ENCODE data around the gene DNAJC3.
A peak's percentile ranks its signal among the peaks of the same experiment; 100 is the strongest.
"Not testable (repeated sequence)": the region's sequence is repeated elsewhere in the genome, so short reads cannot be mapped to it uniquely, and the experiment has no call there.

DNAJC3 gene

GRCh38 chr13:95677564-95678266 is 776 bp downstream of the DNAJC3 start:
- H3K4me1 ChIP-seq (ENCODE audit: control insufficient read depth, insufficient read depth, low read length): no peaks in the 10 kb centered on the region
- H3K36me3 ChIP-seq (ENCODE audit: control insufficient read depth, insufficient read depth, low read length): no peaks in the 10 kb centered on the region
- H3K4me3 ChIP-seq (ENCODE audit: low read depth, low read length): peak overlapping the region; percentile 78
- no peaks in the 10 kb centered on the region for H3K9me3 ChIP-seq (ENCODE audit: control insufficient read depth, insufficient read depth, low read length)
- H3K27me3 ChIP-seq (ENCODE audit: control insufficient read depth, insufficient read depth, low read length): no peaks in the 10 kb centered on the region
- H3K9ac ChIP-seq (ENCODE audit: low read depth, low read length): peak overlapping the region; percentile 72

GRCh38 chr13:95678967-95679366 is 2.0 kb downstream of the DNAJC3 start:
- no peaks in the 10 kb centered on the region for H3K36me3 ChIP-seq (ENCODE audit: control insufficient read depth, insufficient read depth, low read length)

GRCh38 chr13:95679722-95680121 is 2.8 kb downstream of the DNAJC3 start:
- Histone ChIP-seq H3K9ac (ENCODE audit: low read depth, low read length) (no peak overlapping the region), H3K4me3 (ENCODE audit: low read depth, low read length) (no peak overlapping the region), H3K4me1 (ENCODE audit: control insufficient read depth, insufficient read depth, low read length) (peaks cover 7% of the 10 kb centered on the region), H3K27me3 (ENCODE audit: control insufficient read depth, insufficient read depth, low read length) (no peaks in the 10 kb centered on the region), H3K36me3 (ENCODE audit: control insufficient read depth, insufficient read depth, low read length) (no peaks in the 10 kb centered on the region), H3K9me3 (ENCODE audit: control insufficient read depth, insufficient read depth, low read length) (no peaks in the 10 kb centered on the region)

More at GRCh38 chr13:95678967-95679366, 2.0 kb downstream of the DNAJC3 start:
- Histone ChIP-seq H3K27me3 (ENCODE audit: control insufficient read depth, insufficient read depth, low read length) (no peaks in the 10 kb centered on the region), H3K9me3 (ENCODE audit: control insufficient read depth, insufficient read depth, low read length) (no peaks in the 10 kb centered on the region), H3K4me3 (ENCODE audit: low read depth, low read length) (no peak overlapping the region), H3K4me1 (ENCODE audit: control insufficient read depth, insufficient read depth, low read length) (peaks cover under 1% of the 10 kb centered on the region), H3K9ac (ENCODE audit: low read depth, low read length) (no peak overlapping the region)

- Histone ChIP-seq H3K9me3 (ENCODE audit: control insufficient read depth, insufficient read depth, low read length) (no peaks in the 10 kb centered on the region), H3K4me1 (ENCODE audit: control insufficient read depth, insufficient read depth, low read length) (peaks cover 7% of the 10 kb centered on the region), H3K27me3 (ENCODE audit: control insufficient read depth, insufficient read depth, low read length) (no peaks in the 10 kb centered on the region), H3K36me3 (ENCODE audit: control insufficient read depth, insufficient read depth, low read length) (no peaks in the 10 kb centered on the region), H3K4me3 (ENCODE audit: low read depth, low read length) (no peak overlapping the region), H3K9ac (ENCODE audit: low read depth, low read length) (no peak overlapping the region)
These were observed 7.5 kb downstream of the DNAJC3 start for GRCh38 chr13:95684418-95684817.

GRCh38 chr13:95684960-95685359 is 8.0 kb downstream of the DNAJC3 start:
- H3K9me3 ChIP-seq (ENCODE audit: control insufficient read depth, insufficient read depth, low read length); H3K4me1 ChIP-seq (ENCODE audit: control insufficient read depth, insufficient read depth, low read length); H3K4me3 ChIP-seq (ENCODE audit: low read depth, low read length): not testable (repeated sequence)

GRCh38 chr13:95689582-95689926 is 12.6 kb downstream of the DNAJC3 start:
- Histone ChIP-seq H3K27me3 (ENCODE audit: control insufficient read depth, insufficient read depth, low read length) (no peaks in the 10 kb centered on the region), H3K9ac (ENCODE audit: low read depth, low read length) (no peak overlapping the region), H3K36me3 (ENCODE audit: control insufficient read depth, insufficient read depth, low read length) (no peaks in the 10 kb centered on the region), H3K4me3 (ENCODE audit: low read depth, low read length) (no peak overlapping the region), H3K9me3 (ENCODE audit: control insufficient read depth, insufficient read depth, low read length) (no peaks in the 10 kb centered on the region), H3K4me1 (ENCODE audit: control insufficient read depth, insufficient read depth, low read length) (peaks cover under 1% of the 10 kb centered on the region)

More at GRCh38 chr13:95684960-95685359, 8.0 kb downstream of the DNAJC3 start:
- H3K9ac ChIP-seq (ENCODE audit: low read depth, low read length); H3K27me3 ChIP-seq (ENCODE audit: control insufficient read depth, insufficient read depth, low read length); H3K36me3 ChIP-seq (ENCODE audit: control insufficient read depth, insufficient read depth, low read length): not testable (repeated sequence)

- not testable (repeated sequence) for H3K4me1 ChIP-seq (ENCODE audit: control insufficient read depth, insufficient read depth, low read length); H3K9ac ChIP-seq (ENCODE audit: low read depth, low read length); H3K9me3 ChIP-seq (ENCODE audit: control insufficient read depth, insufficient read depth, low read length); H3K4me3 ChIP-seq (ENCODE audit: low read depth, low read length); H3K36me3 ChIP-seq (ENCODE audit: control insufficient read depth, insufficient read depth, low read length); H3K27me3 ChIP-seq (ENCODE audit: control insufficient read depth, insufficient read depth, low read length)
These were observed 14.0 kb downstream of the DNAJC3 start for GRCh38 chr13:95690986-95691385.

GRCh38 chr13:95697052-95697680 is 20.2 kb downstream of the DNAJC3 start:
- Histone ChIP-seq H3K9ac (ENCODE audit: low read depth, low read length) (no peak overlapping the region), H3K27me3 (ENCODE audit: control insufficient read depth, insufficient read depth, low read length) (no peaks in the 10 kb centered on the region), H3K9me3 (ENCODE audit: control insufficient read depth, insufficient read depth, low read length) (no peaks in the 10 kb centered on the region), H3K36me3 (ENCODE audit: control insufficient read depth, insufficient read depth, low read length) (no peaks in the 10 kb centered on the region), H3K4me3 (ENCODE audit: low read depth, low read length) (no peak overlapping the region), H3K4me1 (ENCODE audit: control insufficient read depth, insufficient read depth, low read length) (peaks cover 5% of the 10 kb centered on the region)

GRCh38 chr13:95698047-95698749 is 21.3 kb downstream of the DNAJC3 start:
- Histone ChIP-seq H3K9ac (ENCODE audit: low read depth, low read length) (no peak overlapping the region), H3K4me3 (ENCODE audit: low read depth, low read length) (no peak overlapping the region), H3K36me3 (ENCODE audit: control insufficient read depth, insufficient read depth, low read length) (no peaks in the 10 kb centered on the region), H3K9me3 (ENCODE audit: control insufficient read depth, insufficient read depth, low read length) (no peaks in the 10 kb centered on the region), H3K4me1 (ENCODE audit: control insufficient read depth, insufficient read depth, low read length) (peaks cover 5% of the 10 kb centered on the region), H3K27me3 (ENCODE audit: control insufficient read depth, insufficient read depth, low read length) (no peaks in the 10 kb centered on the region)

- H3K9ac ChIP-seq (ENCODE audit: low read depth, low read length): no peak overlapping the region
These were observed 26.6 kb downstream of the DNAJC3 start for GRCh38 chr13:95703576-95703975.

GRCh38 chr13:95704510-95704909 is 27.6 kb downstream of the DNAJC3 start:
- Histone ChIP-seq H3K4me3 (ENCODE audit: low read depth, low read length) (no peak overlapping the region), H3K9me3 (ENCODE audit: control insufficient read depth, insufficient read depth, low read length) (no peaks in the 10 kb centered on the region), H3K36me3 (ENCODE audit: control insufficient read depth, insufficient read depth, low read length) (no peaks in the 10 kb centered on the region), H3K27me3 (ENCODE audit: control insufficient read depth, insufficient read depth, low read length) (no peaks in the 10 kb centered on the region), H3K9ac (ENCODE audit: low read depth, low read length) (no peak overlapping the region), H3K4me1 (ENCODE audit: control insufficient read depth, insufficient read depth, low read length) (peaks cover 5% of the 10 kb centered on the region)

More at GRCh38 chr13:95703576-95703975, 26.6 kb downstream of the DNAJC3 start:
- Histone ChIP-seq H3K9me3 (ENCODE audit: control insufficient read depth, insufficient read depth, low read length) (no peaks in the 10 kb centered on the region), H3K4me3 (ENCODE audit: low read depth, low read length) (no peak overlapping the region), H3K36me3 (ENCODE audit: control insufficient read depth, insufficient read depth, low read length) (no peaks in the 10 kb centered on the region), H3K4me1 (ENCODE audit: control insufficient read depth, insufficient read depth, low read length) (peaks cover 5% of the 10 kb centered on the region), H3K27me3 (ENCODE audit: control insufficient read depth, insufficient read depth, low read length) (no peaks in the 10 kb centered on the region)

- Histone ChIP-seq H3K9ac (ENCODE audit: low read depth, low read length) (no peak overlapping the region), H3K9me3 (ENCODE audit: control insufficient read depth, insufficient read depth, low read length) (no peaks in the 10 kb centered on the region), H3K36me3 (ENCODE audit: control insufficient read depth, insufficient read depth, low read length) (no peaks in the 10 kb centered on the region)
These were observed 29.4 kb downstream of the DNAJC3 start for GRCh38 chr13:95706356-95706755.

More at GRCh38 chr13:95706356-95706755, 29.4 kb downstream of the DNAJC3 start:
- no peaks in the 10 kb centered on the region for H3K27me3 ChIP-seq (ENCODE audit: control insufficient read depth, insufficient read depth, low read length)
- no peak overlapping the region for H3K4me3 ChIP-seq (ENCODE audit: low read depth, low read length)
- H3K4me1 ChIP-seq (ENCODE audit: control insufficient read depth, insufficient read depth, low read length): no peaks in the 10 kb centered on the region
